ENCODE results near the gene CCND3.

DNA sequence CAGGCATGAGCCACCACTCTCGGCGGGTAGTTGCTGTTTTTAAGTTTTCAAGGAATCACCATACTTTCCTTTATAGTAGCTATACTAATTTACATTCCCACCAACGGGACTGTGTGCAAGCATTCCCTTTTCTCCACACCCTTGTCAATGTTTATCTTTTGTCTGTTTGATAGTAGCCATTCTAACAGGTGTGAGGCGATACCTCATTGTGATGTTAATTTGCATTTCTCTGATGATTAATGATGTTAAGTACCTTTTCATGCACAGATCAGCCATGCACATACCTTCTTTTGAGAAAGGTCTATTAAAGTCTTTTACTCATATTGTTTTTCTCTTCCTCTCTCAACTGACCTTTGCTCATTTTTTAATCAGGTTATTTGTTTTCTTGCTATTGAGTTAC is 43.0 kb upstream of the CCND3 start:
- TF ChIP-seq, protein P1, sequence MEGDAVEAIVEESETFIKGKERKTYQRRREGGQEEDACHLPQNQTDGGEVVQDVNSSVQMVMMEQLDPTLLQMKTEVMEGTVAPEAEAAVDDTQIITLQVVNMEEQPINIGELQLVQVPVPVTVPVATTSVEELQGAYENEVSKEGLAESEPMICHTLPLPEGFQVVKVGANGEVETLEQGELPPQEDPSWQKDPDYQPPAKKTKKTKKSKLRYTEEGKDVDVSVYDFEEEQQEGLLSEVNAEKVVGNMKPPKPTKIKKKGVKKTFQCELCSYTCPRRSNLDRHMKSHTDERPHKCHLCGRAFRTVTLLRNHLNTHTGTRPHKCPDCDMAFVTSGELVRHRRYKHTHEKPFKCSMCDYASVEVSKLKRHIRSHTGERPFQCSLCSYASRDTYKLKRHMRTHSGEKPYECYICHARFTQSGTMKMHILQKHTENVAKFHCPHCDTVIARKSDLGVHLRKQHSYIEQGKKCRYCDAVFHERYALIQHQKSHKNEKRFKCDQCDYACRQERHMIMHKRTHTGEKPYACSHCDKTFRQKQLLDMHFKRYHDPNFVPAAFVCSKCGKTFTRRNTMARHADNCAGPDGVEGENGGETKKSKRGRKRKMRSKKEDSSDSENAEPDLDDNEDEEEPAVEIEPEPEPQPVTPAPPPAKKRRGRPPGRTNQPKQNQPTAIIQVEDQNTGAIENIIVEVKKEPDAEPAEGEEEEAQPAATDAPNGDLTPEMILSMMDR (IDR thresholded peaks at IDR 0.05): no peak
- TF ChIP-seq POLR2AphosphoS5 (IDR thresholded peaks at IDR 0.05; ENCODE audit: insufficient read depth in 1 of 2, low read depth in 1 of 2) (no peak), POLR2A (IDR thresholded peaks at IDR 0.05) (no peak)
